H1 (cell line): ENCODE results near the gene PARM1. TPM values are rescaled to one million over a fixed set of nuclear protein-coding genes. Genes with fewer than 3 reads are reported as not detected.

Experiments
- CTCF ChIA-PET: fragments of 300-600 bp; sonication (Branson Sonifier 250); formaldehyde crosslinking; loops from one replicate; lab custom pipeline; 2021; ENCODE audit not compliant: partially characterized antibody; lab: Charles Lee
- POLR2A ChIA-PET: fragments of 300-600 bp; sonication (Branson Sonifier 250); formaldehyde crosslinking; loops from one replicate; lab custom pipeline; 2021; ENCODE audit warnings: inconsistent platforms; ENCODE audit not compliant: partially characterized antibody; lab: Charles Lee
- DNase-seq, 2 experiments: peaks; one replicate each; pipeline versions ENCODE4 v3.0.0 to v3.0.0-alpha.2; 2010 to 2022; ENCODE audit warnings: low spot score in 2 of 2, low read depth in 1 of 2, mixed read lengths in 1 of 2
- FAIRE-seq: peaks from 2 replicates; lab custom pipeline; 2011; peaks lifted over from hg19 to GRCh38; lab: Jason Lieb, UNC
- H2AFZ ChIP-seq: 2 replicates; pipeline ENCODE4 v1.8.1; 2012; ENCODE audit warnings: low read length, inconsistent platforms
- H2AK5ac ChIP-seq: 2 replicates; pipeline ENCODE4 v1.6.1; 2013; ENCODE audit warnings: low read depth, low read length
- H2BK120ac ChIP-seq: replicated peaks from 2 replicates; pipeline ENCODE3; 2013; ENCODE audit warnings: low read depth, low read length, inconsistent platforms
- H2BK12ac ChIP-seq: 2 replicates; pipeline ENCODE4 v1.6.1; 2013; ENCODE audit warnings: low read depth, low read length
- H2BK15ac ChIP-seq: 2 replicates; pipeline ENCODE4 v1.6.1; 2013; ENCODE audit warnings: low read length
- H2BK20ac ChIP-seq: 2 replicates; pipeline ENCODE4 v1.6.1; 2013; ENCODE audit warnings: low read length
- H2BK5ac ChIP-seq: 2 replicates; pipeline ENCODE4 v1.6.1; 2013; ENCODE audit warnings: low read depth, low read length
- H3K14ac ChIP-seq: 2 replicates; pipeline ENCODE4 v1.6.1; 2013; ENCODE audit warnings: inconsistent platforms; ENCODE audit not compliant: insufficient read length
- H3K18ac ChIP-seq: 2 replicates; pipeline ENCODE4 v1.6.1; 2013; ENCODE audit warnings: low read length; ENCODE audit errors: extremely low read depth
- H3K23ac ChIP-seq: 2 replicates; pipeline ENCODE4 v1.6.1; 2013; ENCODE audit warnings: inconsistent platforms; ENCODE audit not compliant: insufficient read length
- H3K23me2 ChIP-seq: 2 replicates; pipeline ENCODE4 v1.6.1; 2013; ENCODE audit warnings: low read depth, low read length
- H3K27ac ChIP-seq: 2 replicates; pipeline ENCODE4 v1.6.1; 2011; ENCODE audit warnings: low read depth, low read length, inconsistent platforms
- H3K27me3 ChIP-seq, 4 experiments: replicated peaks in 1 of 4; 1 replicate in 1 of 4; 2 replicates in 3 of 4; pipeline versions ENCODE4 v1.6.1 to v1.8.1; 2011 to 2013; ENCODE audit warnings: low read length in 3 of 4, mild to moderate bottlenecking in 3 of 4, inconsistent platforms in 2 of 4, mixed read lengths in 2 of 4, moderate library complexity in 1 of 4; ENCODE audit not compliant: control insufficient read depth in 3 of 4, insufficient read depth in 3 of 4; ENCODE audit errors: extremely low read depth in 1 of 4
- H3K36me3 ChIP-seq, 4 experiments: 2 replicates each; pipeline versions ENCODE4 v1.6.1 to v1.8.1; 2011 to 2013; ENCODE audit warnings: mild to moderate bottlenecking in 4 of 4, low read length in 3 of 4, moderate library complexity in 2 of 4, control low read depth in 1 of 4, inconsistent platforms in 1 of 4; ENCODE audit not compliant: insufficient read depth in 4 of 4, control insufficient read depth in 2 of 4
- H3K4ac ChIP-seq: replicated peaks from 2 replicates; pipeline ENCODE3; 2013; ENCODE audit warnings: low read length, low read depth, mixed read lengths, inconsistent platforms; ENCODE audit not compliant: insufficient read length
- H3K4me1 ChIP-seq, 4 experiments: replicated peaks in 1 of 4; 1 replicate in 1 of 4; 2 replicates in 3 of 4; pipeline versions ENCODE4 v1.6.1 to v1.8.1; 2011 to 2013; ENCODE audit warnings: low read length in 3 of 4, inconsistent platforms in 2 of 4, mixed read lengths in 1 of 4; ENCODE audit not compliant: insufficient read depth in 4 of 4, control insufficient read depth in 3 of 4
- H3K4me2 ChIP-seq, 2 experiments: 2 replicates each; pipeline versions ENCODE4 v1.6.1 to v1.8.1; 2011 to 2013; ENCODE audit warnings: low read depth in 2 of 2, low read length in 2 of 2, control low read depth in 1 of 2, inconsistent platforms in 1 of 2, mild to moderate bottlenecking in 1 of 2; ENCODE audit not compliant: insufficient read depth in 1 of 2
- H3K4me3 ChIP-seq, 4 experiments: fragments of 200-600, 300-600 bp in 1 of 4; sonication (generic), shearing (Covaris generic), sonication (Bioruptor Twin) in 1 of 4; 2 replicates each; pipeline versions ENCODE4 v1.5.1 to v1.8.1; 2011 to 2016; ENCODE audit warnings: low read length in 4 of 4, low read depth in 3 of 4, control low read depth in 2 of 4, inconsistent platforms in 2 of 4, mild to moderate bottlenecking in 2 of 4, mixed read lengths in 1 of 4, moderate library complexity in 1 of 4; ENCODE audit not compliant: insufficient read depth in 2 of 4; ENCODE audit errors: extremely low read depth in 1 of 4
- H3K56ac ChIP-seq: replicated peaks from 2 replicates; pipeline ENCODE3; 2013; ENCODE audit warnings: low read depth, mild to moderate bottlenecking, mixed read lengths, low read length, inconsistent platforms; ENCODE audit not compliant: insufficient read length
- H3K79me1 ChIP-seq: 2 replicates; pipeline ENCODE4 v1.6.1; 2013; ENCODE audit warnings: low read depth, low read length, control low read depth
- H3K79me2 ChIP-seq, 2 experiments: 2 replicates each; pipeline versions ENCODE4 v1.6.1 to v1.8.1; 2012 to 2013; ENCODE audit warnings: low read length in 2 of 2, mild to moderate bottlenecking in 2 of 2, inconsistent platforms in 1 of 2; ENCODE audit not compliant: insufficient read depth in 2 of 2, control insufficient read depth in 1 of 2
- H3K9ac ChIP-seq, 4 experiments: replicated peaks in 1 of 4; 1 replicate in 1 of 4; 2 replicates in 3 of 4; pipeline versions ENCODE4 v1.6.1 to v1.8.1; 2011 to 2013; ENCODE audit warnings: low read depth in 3 of 4, low read length in 3 of 4, control low read depth in 2 of 4, mild to moderate bottlenecking in 2 of 4, moderate library complexity in 2 of 4, inconsistent platforms in 1 of 4; ENCODE audit errors: extremely low read depth in 1 of 4
- H3K9me3 ChIP-seq, 2 experiments: 2 replicates each; pipeline versions ENCODE4 v1.6.1 to v1.8.1; 2012 to 2013; ENCODE audit warnings: mild to moderate bottlenecking in 2 of 2, moderate library complexity in 2 of 2, control low read depth in 1 of 2, inconsistent platforms in 1 of 2, low read depth in 1 of 2, low read length in 1 of 2, mixed read lengths in 1 of 2; ENCODE audit not compliant: insufficient read depth in 2 of 2
- H4K20me1 ChIP-seq, 2 experiments: replicated peaks in 1 of 2; 2 replicates each; pipeline versions ENCODE3 to v1.8.1; 2011 to 2013; ENCODE audit warnings: inconsistent platforms in 2 of 2, low read length in 2 of 2, mild to moderate bottlenecking in 1 of 2; ENCODE audit not compliant: insufficient read depth in 2 of 2, control insufficient read depth in 1 of 2
- H4K5ac ChIP-seq: 2 replicates; pipeline ENCODE4 v1.6.1; 2013; ENCODE audit warnings: low read length, low read depth, mixed read lengths, inconsistent platforms; ENCODE audit not compliant: insufficient read length
- H4K8ac ChIP-seq: 2 replicates; pipeline ENCODE4 v1.8.0; 2013; ENCODE audit warnings: mild to moderate bottlenecking, moderate library complexity, low read length, inconsistent platforms; ENCODE audit not compliant: insufficient read depth; ENCODE audit errors: extremely low read depth
- H4K91ac ChIP-seq: replicated peaks from 2 replicates; pipeline ENCODE3; 2013; ENCODE audit warnings: low read length, mixed read lengths, inconsistent platforms; ENCODE audit not compliant: insufficient read length
- EGR1 ChIP-seq: IDR thresholded peaks from 2 replicates; pipeline ENCODE4 v1.6.1; 2011; ENCODE audit warnings: low read depth, low read length, borderline replicate concordance
- SP1 ChIP-seq: IDR thresholded peaks from 2 replicates; pipeline ENCODE4 v1.6.1; 2011; ENCODE audit warnings: low read depth, low read length
- polyA plus RNA-seq, 7 experiments: library from polyadenylated mRNA; depleted of rRNA in 3 of 7; stranded (reverse) in 5 of 7; unstranded in 2 of 7; fragments of >200 nt in 5 of 7; fragments of 200-250 nt in 2 of 7; gene quantifications; 1 replicate in 5 of 7; 2 replicates in 1 of 7; 4 replicates in 1 of 7; pipeline versions ENCODE4 v1.2.1 to v1.2.3, GENCODE V29; 2011 to 2013; ENCODE audit warnings: missing spikeins in 2 of 7, mixed read lengths in 2 of 7
- total RNA-seq: library from RNA; stranded (reverse); fragmentation: NEBNext Ultra II Directional; extraction: Animal tissue kit (Norgen Biotek cat#: 25700); gene quantifications from 2 replicates; pipeline ENCODE4 v1.2.1, GENCODE V29; 2021

Gene PARM1
- total and polyA plus RNA-seq, 2 of the 8 experiments (the other 6 are each of a cell fraction or from before 2014, with no cell fraction given) = 2.0 to 5.3 TPM

- POLR2A ChIA-PET = no interaction called here
- Histone ChIP-seq H3K9me3 (no peaks in the 10 kb centered on the region; a peak in 1 of 4 replicates), H3K79me2 (no peaks in the 10 kb centered on the region), H2BK12ac (no peak overlapping the region), H3K23ac (no peak overlapping the region), H4K91ac (no peak overlapping the region), H2BK15ac (no peak overlapping the region), H3K23me2 (no peaks in the 10 kb centered on the region; the same call in 1 of the 2 replicates), H3K56ac (no peak overlapping the region), H2AK5ac (no peak overlapping the region), H3K4me1 (no peaks in the 10 kb centered on the region), H2BK120ac (no peak overlapping the region), H3K14ac (no peak overlapping the region), H3K36me3 (no peaks in the 10 kb centered on the region), H4K5ac (no peak overlapping the region), H4K20me1 (no peaks in the 10 kb centered on the region), H3K27ac (no peak overlapping the region), H3K4me2 (no peak overlapping the region), H3K79me1 (no peaks in the 10 kb centered on the region), H3K18ac (no peak overlapping the region), H4K8ac (no peak overlapping the region), H3K4ac (no peak overlapping the region), H2AFZ (no peak overlapping the region), H3K27me3 (no peaks in the 10 kb centered on the region), H2BK5ac (no peak overlapping the region), H2BK20ac (no peak overlapping the region), H3K9ac (no peak overlapping the region), H3K4me3 (no peak overlapping the region)
- FAIRE-seq (no peak), DNase-seq (no peak)
- TF ChIP-seq EGR1 (no peak), SP1 (no peak)
- CTCF ChIA-PET = interaction anchor here (2.0 kb wide), 1 partner anchor 8 kb away, joined by 11 read pairs; no protein-coding TSS in a partner anchor
Observed at GRCh38 chr4:74962584-74962983, 29.7 kb downstream of the PARM1 start.
